Astrocyte of the spinal cord (primary cell): Measurements from ENCODE around the gene NAP1L1.
A peak's percentile ranks its signal among the peaks of the same experiment; 100 is the strongest.

Source experiments
- DNase-seq: peaks from one replicate; pipeline ENCODE4 v3.0.0; 2011; ENCODE audit warnings: low read depth, low spot score
- H3K4me3 ChIP-seq: 2 replicates; pipeline ENCODE4 v1.5.1; 2011; ENCODE audit warnings: low read depth, mild to moderate bottlenecking, low read length, moderate library complexity
- in situ Hi-C: cut with HindIII; loops from 2 replicates; pipeline ENCODE4 v1.10.0; 2017; ENCODE audit warnings: low sequenced_read_pairs
- TF ChIP-seq, protein P1 (sequence below): IDR thresholded peaks from 2 replicates; pipeline ENCODE4 v1.5.1; 2012; ENCODE audit warnings: low read depth, mild to moderate bottlenecking, low read length, inconsistent platforms

The NAP1L1 gene

DNA sequence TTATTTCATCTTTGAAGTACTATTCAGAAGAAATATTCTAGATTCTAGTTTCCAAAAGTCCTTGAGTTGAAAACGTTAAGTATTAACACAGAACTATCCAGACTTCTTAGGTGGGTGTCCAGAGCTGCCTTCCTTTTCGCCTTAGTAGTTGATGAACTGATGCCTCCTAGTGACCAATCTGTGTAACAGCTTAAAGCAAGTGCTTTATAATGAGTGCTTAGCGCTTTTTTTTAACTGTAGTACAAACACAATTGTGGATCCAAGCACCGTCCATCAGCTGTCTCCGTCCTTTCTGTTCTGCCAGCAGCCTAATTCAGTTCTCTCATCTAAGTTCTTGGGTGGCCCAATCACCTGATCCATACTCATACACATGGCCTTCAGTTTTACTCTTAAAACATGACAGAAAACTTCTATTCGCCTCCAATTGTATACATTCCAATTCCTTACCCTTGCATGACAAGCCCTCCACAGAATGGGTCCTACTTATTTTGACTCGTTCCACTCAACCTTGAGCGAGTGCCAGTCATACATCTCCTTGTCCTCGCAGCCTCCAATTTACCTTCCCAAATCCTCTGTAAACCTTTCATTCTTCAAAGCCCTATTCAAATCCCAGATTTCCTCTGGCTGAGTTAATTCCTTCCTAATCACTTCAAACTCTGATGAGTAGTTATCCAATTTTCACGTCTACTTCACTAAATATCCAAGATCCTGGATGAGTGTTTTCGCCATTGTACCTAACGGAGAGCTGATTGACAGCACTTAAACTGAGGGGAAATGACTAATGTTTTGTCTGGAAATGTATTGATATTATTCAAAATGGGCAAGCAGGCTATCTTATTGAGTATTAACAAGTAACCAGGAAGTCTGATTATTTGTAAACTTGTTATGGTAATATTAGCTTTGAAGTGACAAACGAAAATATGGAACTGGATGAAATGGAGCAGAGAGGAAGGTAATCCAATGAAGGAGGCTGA, 47.1 kb downstream of the NAP1L1 start:
- TF ChIP-seq, protein P1, sequence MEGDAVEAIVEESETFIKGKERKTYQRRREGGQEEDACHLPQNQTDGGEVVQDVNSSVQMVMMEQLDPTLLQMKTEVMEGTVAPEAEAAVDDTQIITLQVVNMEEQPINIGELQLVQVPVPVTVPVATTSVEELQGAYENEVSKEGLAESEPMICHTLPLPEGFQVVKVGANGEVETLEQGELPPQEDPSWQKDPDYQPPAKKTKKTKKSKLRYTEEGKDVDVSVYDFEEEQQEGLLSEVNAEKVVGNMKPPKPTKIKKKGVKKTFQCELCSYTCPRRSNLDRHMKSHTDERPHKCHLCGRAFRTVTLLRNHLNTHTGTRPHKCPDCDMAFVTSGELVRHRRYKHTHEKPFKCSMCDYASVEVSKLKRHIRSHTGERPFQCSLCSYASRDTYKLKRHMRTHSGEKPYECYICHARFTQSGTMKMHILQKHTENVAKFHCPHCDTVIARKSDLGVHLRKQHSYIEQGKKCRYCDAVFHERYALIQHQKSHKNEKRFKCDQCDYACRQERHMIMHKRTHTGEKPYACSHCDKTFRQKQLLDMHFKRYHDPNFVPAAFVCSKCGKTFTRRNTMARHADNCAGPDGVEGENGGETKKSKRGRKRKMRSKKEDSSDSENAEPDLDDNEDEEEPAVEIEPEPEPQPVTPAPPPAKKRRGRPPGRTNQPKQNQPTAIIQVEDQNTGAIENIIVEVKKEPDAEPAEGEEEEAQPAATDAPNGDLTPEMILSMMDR, result peak; percentile 78
- in situ Hi-C loops, result no loop called here
- peak; percentile 87 for DNase-seq
- no peak overlapping the region for H3K4me3 ChIP-seq

GRCh38 chr12:76035045-76035444, 49.4 kb downstream of the NAP1L1 start:
- TF ChIP-seq, protein P1, result no peak
- H3K4me3 ChIP-seq, result no peak overlapping the region
- no peak for DNase-seq
- in situ Hi-C loops, result no loop called here

DNA sequence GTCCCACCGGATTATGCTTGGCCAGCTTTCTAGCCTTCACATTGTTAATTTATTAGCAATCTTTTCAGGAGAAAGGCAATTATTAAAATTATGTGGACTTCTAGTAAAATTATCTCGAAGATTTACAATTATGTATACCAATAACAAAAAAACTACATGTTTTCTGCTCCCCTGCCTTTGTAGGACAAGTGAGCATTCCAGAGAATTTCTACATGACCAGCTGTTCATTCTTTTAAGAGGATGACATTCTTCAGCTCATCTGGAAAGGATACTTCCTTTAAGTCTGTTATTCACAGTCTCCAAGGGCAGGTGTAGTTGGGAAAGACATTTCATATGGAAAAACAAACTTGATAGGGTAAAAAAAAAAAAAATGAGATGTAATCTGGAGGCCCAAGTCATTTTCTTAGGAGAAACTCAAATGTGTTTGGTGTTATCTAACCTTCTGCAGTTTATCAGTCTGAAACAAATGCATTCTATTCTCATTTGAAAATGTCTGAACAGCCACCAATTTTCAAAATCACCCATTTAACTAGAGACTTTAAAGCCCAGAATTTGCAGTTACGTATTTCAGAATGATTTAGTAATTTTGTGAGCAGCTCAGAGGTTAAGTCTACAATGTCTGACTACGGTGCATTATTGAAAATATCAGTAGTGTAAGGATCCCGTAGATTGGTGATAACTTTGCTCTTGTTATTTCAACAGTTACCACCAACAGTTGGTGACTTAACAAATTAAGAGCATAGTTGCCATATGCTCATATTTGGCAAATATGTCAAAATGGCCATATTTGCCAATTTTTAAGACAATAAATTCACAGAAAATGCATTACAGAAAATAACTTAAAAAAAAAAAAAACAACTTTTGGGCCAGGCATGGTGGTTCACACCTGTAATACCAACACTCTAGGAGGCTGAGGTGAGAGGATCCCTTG, 51.1 kb downstream of the NAP1L1 start:
- peak overlapping the region; percentile 98 for H3K4me3 ChIP-seq
- DNase-seq, result peak; percentile 45
- in situ Hi-C loops, result no loop called here
- TF ChIP-seq, protein P1, result no peak

- TF ChIP-seq, protein P1, result no peak
- in situ Hi-C loops, result no loop called here
- peak overlapping the region; percentile 98 for H3K4me3 ChIP-seq
- DNase-seq, result peak; percentile 80
These were observed 52.2 kb downstream of the NAP1L1 start for GRCh38 chr12:76032043-76032981.

- peak; percentile 99 for DNase-seq
- TF ChIP-seq, protein P1, result peak; percentile 64
- in situ Hi-C loops, result no loop called here
- H3K4me3 ChIP-seq, result peak within 1 kb of the TSS; percentile 98
These were observed 53.0 kb downstream of the NAP1L1 start, which contains the start of gene PHLDA1 for GRCh38 chr12:76031414-76032042. Gene PHLDA1 (minus strand): TSS chr12:76031776.
